ENCODE measurements around the gene CETP.

GRCh38 chr16:56994311-56994710, 32.6 kb downstream of the CETP start:
- TF ChIP-seq CTCF (IDR thresholded peaks at IDR 0.05) = no peak
- TF ChIP-seq POLR2AphosphoS5 (IDR thresholded peaks at IDR 0.05) = no peak
- no peak for TF ChIP-seq POLR2A (IDR thresholded peaks at IDR 0.05)
